Measurements from ENCODE around the gene RFWD3.

GRCh38 chr16:74667255-74667700 is 601 bp upstream of the RFWD3 start:
- TF ChIP-seq CTCF (IDR thresholded peaks at IDR 0.05) (no peak), POLR2A (IDR thresholded peaks at IDR 0.05) (no peak), EP300 (IDR thresholded peaks at IDR 0.05) (no peak)
